GM21723 (cell line): ENCODE data around the gene EIF3L.

Experiments
- ATAC-seq: cut with Tn5 transposase; IDR thresholded peaks from one replicate; pipeline ENCODE4 v1.9.1; 2021; ENCODE audit warnings: mild to moderate bottlenecking, moderate library complexity; ENCODE audit not compliant: unreplicated experiment

The EIF3L gene

GRCh38 chr22:37816543-37817180, 32.6 kb upstream of the EIF3L start:
- no peak for ATAC-seq

GRCh38 chr22:37817705-37818408, 31.4 kb upstream of the EIF3L start:
- no peak for ATAC-seq

GRCh38 chr22:37818409-37819104, 30.7 kb upstream of the EIF3L start:
- no peak for ATAC-seq

GRCh38 chr22:37819105-37819433, 30.1 kb upstream of the EIF3L start:
- no peak for ATAC-seq

GRCh38 chr22:37820350-37820749, 28.9 kb upstream of the EIF3L start:
- no peak for ATAC-seq

- ATAC-seq = no peak
These were observed 27.0 kb upstream of the EIF3L start for GRCh38 chr22:37822079-37822833.

- no peak for ATAC-seq
These were observed 25.9 kb upstream of the EIF3L start, which contains the start of gene GALR3 for GRCh38 chr22:37823134-37823985. GALR3 (plus strand) TSS chr22:37823382; CDS start chr22:37823407, 25 bp downstream.

- ATAC-seq = no peak
These were observed 24.3 kb upstream of the EIF3L start for GRCh38 chr22:37824674-37825641.

- no peak for ATAC-seq
These were observed 22.2 kb upstream of the EIF3L start for GRCh38 chr22:37827056-37827455.

GRCh38 chr22:37830093-37830842, 19.0 kb upstream of the EIF3L start:
- no peak for ATAC-seq

GRCh38 chr22:37831472-37831871, 17.7 kb upstream of the EIF3L start:
- no peak for ATAC-seq

GRCh38 chr22:37832022-37832857, 17.0 kb upstream of the EIF3L start:
- no peak for ATAC-seq

- ATAC-seq = no peak
These were observed 7.0 kb upstream of the EIF3L start for GRCh38 chr22:37842015-37842793.

- ATAC-seq = peak; percentile 52
These were observed 5.5 kb upstream of the EIF3L start for GRCh38 chr22:37843741-37844089.

- no peak for ATAC-seq
These were observed 4.3 kb upstream of the EIF3L start for GRCh38 chr22:37844904-37845329.

- no peak for ATAC-seq
These were observed 2.8 kb upstream of the EIF3L start for GRCh38 chr22:37846433-37846832.

GRCh38 chr22:37848587-37849088, 581 bp upstream of the EIF3L start:
- ATAC-seq = no peak
